Thoracic aorta (tissue), 2 donors: ENCODE data around the gene SPATA31E1. TPM values are rescaled to one million over a fixed set of nuclear protein-coding genes. Genes with fewer than 3 reads are reported as not detected.

Experiments
- ATAC-seq: fragments of 150-250 bp; one replicate; pipeline ENCODE4 v1.8.0; 2017; ENCODE audit warnings: low read depth; ENCODE audit not compliant: insufficient number of reproducible peaks, low FRiP score
- DNase-seq: peaks from one replicate; pipeline ENCODE4 v3.0.0-alpha.2; 2020; ENCODE audit warnings: low spot score
- H3K27ac ChIP-seq, 2 donors: fragments of 200-600 bp; sonication (generic); 1 replicate in 1 of 2; 2 replicates in 1 of 2; pipeline ENCODE4 v1.5.1; 2016; ENCODE audit warnings: mild to moderate bottlenecking in 2 of 2, moderate library complexity in 2 of 2
- H3K27me3 ChIP-seq: fragments of 200-600 bp; sonication (generic); replicated peaks from 2 replicates; pipeline ENCODE4 v1.6.0; 2016; ENCODE audit warnings: mild to moderate bottlenecking; ENCODE audit not compliant: insufficient read depth
- H3K36me3 ChIP-seq: fragments of 200-600 bp; sonication (generic); one replicate; pipeline ENCODE4 v1.5.1; 2016
- H3K4me1 ChIP-seq, 2 donors: fragments of 200-600 bp; sonication (generic); 1 replicate in 1 of 2; 2 replicates in 1 of 2; pipeline versions ENCODE4 v1.5.1 to v1.6.0; 2016; ENCODE audit warnings: low read depth in 2 of 2, mild to moderate bottlenecking in 1 of 2; ENCODE audit not compliant: control insufficient read depth in 1 of 2
- H3K4me3 ChIP-seq: fragments of 200-600 bp; sonication (generic); 2 replicates; pipeline ENCODE4 v1.5.1; 2016; ENCODE audit warnings: mild to moderate bottlenecking
- H3K9me3 ChIP-seq: fragments of 200-600 bp; sonication (generic); 2 replicates; pipeline ENCODE4 v1.5.1; 2016
- CTCF ChIP-seq: fragments of 200-600 bp; sonication (generic); IDR thresholded peaks from one replicate; pipeline ENCODE4 v1.5.1; 2019; ENCODE audit warnings: antibody characterized with exemption
- total RNA-seq, 2 donors: library from RNA; depleted of rRNA; stranded (reverse); fragments of >200 nt; gene quantifications; one replicate each; pipeline versions ENCODE4 v1.1.0 to v1.2.3, GENCODE V29; 2016

The SPATA31E1 gene
- total RNA-seq, 2 donors from 2014 or later: not detected

GRCh38 chr9:87868635-87869034 lies 14.0 kb upstream of the SPATA31E1 start:
- TF ChIP-seq CTCF: no peak
- no peak overlapping the region for H3K27ac ChIP-seq
- H3K4me1 ChIP-seq: no peaks in the 10 kb centered on the region
- no peak overlapping the region for H3K4me3 ChIP-seq
- H3K36me3 ChIP-seq: no peaks in the 10 kb centered on the region
- ATAC-seq: no peak
- no peak for DNase-seq
- no peaks in the 10 kb centered on the region for H3K27me3 ChIP-seq
- H3K9me3 ChIP-seq: no peaks in the 10 kb centered on the region

GRCh38 chr9:87869082-87869481 lies 13.6 kb upstream of the SPATA31E1 start:
- H3K4me1 ChIP-seq: no peaks in the 10 kb centered on the region
- DNase-seq: no peak
- H3K9me3 ChIP-seq: no peaks in the 10 kb centered on the region
- TF ChIP-seq CTCF: no peak
- H3K36me3 ChIP-seq: no peaks in the 10 kb centered on the region
- no peak for ATAC-seq
- no peaks in the 10 kb centered on the region for H3K27me3 ChIP-seq
- no peak overlapping the region for H3K4me3 ChIP-seq
- no peak overlapping the region for H3K27ac ChIP-seq

- Histone ChIP-seq H3K36me3 (no peaks in the 10 kb centered on the region), H3K27ac (no peak overlapping the region), H3K4me3 (no peak overlapping the region), H3K4me1 (no peaks in the 10 kb centered on the region), H3K9me3 (no peaks in the 10 kb centered on the region), H3K27me3 (no peaks in the 10 kb centered on the region)
- no peak for TF ChIP-seq CTCF
- DNase-seq (no peak), ATAC-seq (no peak)
These were observed 11.1 kb upstream of the SPATA31E1 start for GRCh38 chr9:87871425-87872078.

GRCh38 chr9:87872079-87872624 lies 10.5 kb upstream of the SPATA31E1 start:
- Histone ChIP-seq H3K27me3 (no peaks in the 10 kb centered on the region), H3K36me3 (no peaks in the 10 kb centered on the region), H3K27ac (no peak overlapping the region), H3K9me3 (no peaks in the 10 kb centered on the region), H3K4me3 (no peak overlapping the region), H3K4me1 (no peaks in the 10 kb centered on the region)
- TF ChIP-seq CTCF: no peak
- ATAC-seq (no peak), DNase-seq (no peak)

- Histone ChIP-seq H3K9me3 (no peaks in the 10 kb centered on the region), H3K27ac (no peak overlapping the region), H3K4me3 (no peak overlapping the region), H3K4me1 (no peaks in the 10 kb centered on the region), H3K27me3 (no peaks in the 10 kb centered on the region), H3K36me3 (no peaks in the 10 kb centered on the region)
- no peak for TF ChIP-seq CTCF
- no peak for ATAC-seq
- no peak for DNase-seq
These were observed 8.9 kb upstream of the SPATA31E1 start for GRCh38 chr9:87873607-87874303.
